H9 (cell line): ENCODE results near the gene DBX2. TPM values are rescaled to one million over a fixed set of nuclear protein-coding genes. Genes with fewer than 3 reads are reported as not detected.

Source experiments
- DNase-seq: peaks from one replicate; pipeline ENCODE4 v3.0.0-alpha.2; 2017
- H2AFZ ChIP-seq: one replicate; pipeline ENCODE4 v1.6.1; 2013; ENCODE audit warnings: mild to moderate bottlenecking, low read length, control low read depth, moderate library complexity
- H2AK5ac ChIP-seq: 2 replicates; pipeline ENCODE4 v1.6.1; 2013; ENCODE audit warnings: low read length, control low read depth, mixed read lengths; ENCODE audit not compliant: insufficient read length
- H2BK120ac ChIP-seq: one replicate; pipeline ENCODE4 v1.6.1; 2013; ENCODE audit warnings: low read depth, mild to moderate bottlenecking, low read length, control low read depth, inconsistent platforms; ENCODE audit not compliant: poor library complexity, severe bottlenecking
- H2BK12ac ChIP-seq: 2 replicates; pipeline ENCODE4 v1.6.1; 2013; ENCODE audit warnings: low read length, control low read depth, mixed read lengths, low read depth; ENCODE audit not compliant: insufficient read length
- H2BK15ac ChIP-seq: 2 replicates; pipeline ENCODE4 v1.6.1; 2013; ENCODE audit warnings: low read depth, low read length, control low read depth
- H2BK20ac ChIP-seq: one replicate; pipeline ENCODE4 v1.6.1; 2013; ENCODE audit warnings: low read depth, mild to moderate bottlenecking, low read length, control low read depth, inconsistent platforms; ENCODE audit not compliant: poor library complexity, severe bottlenecking
- H2BK5ac ChIP-seq: 2 replicates; pipeline ENCODE4 v1.6.1; 2013; ENCODE audit warnings: low read length, control low read depth, mixed read lengths; ENCODE audit not compliant: insufficient read length
- H3K14ac ChIP-seq: 2 replicates; pipeline ENCODE4 v1.6.1; 2013; ENCODE audit warnings: low read length, control low read depth; ENCODE audit not compliant: insufficient read depth
- H3K18ac ChIP-seq: 2 replicates; pipeline ENCODE4 v1.6.1; 2013; ENCODE audit warnings: low read depth, mild to moderate bottlenecking, mixed read lengths, low read length, control low read depth; ENCODE audit not compliant: insufficient read length
- H3K23ac ChIP-seq: 2 replicates; pipeline ENCODE4 v1.6.1; 2013; ENCODE audit warnings: low read length, control low read depth, mixed read lengths, low read depth; ENCODE audit not compliant: insufficient read length
- H3K23me2 ChIP-seq: 2 replicates; pipeline ENCODE4 v1.6.1; 2013; ENCODE audit warnings: low read depth, mild to moderate bottlenecking, mixed read lengths, low read length, control low read depth; ENCODE audit not compliant: insufficient read length, poor library complexity, severe bottlenecking
- H3K27ac ChIP-seq: 2 replicates; pipeline ENCODE4 v1.5.1; 2013; ENCODE audit warnings: low read length, control low read depth, mixed read lengths, low read depth; ENCODE audit not compliant: insufficient read length
- H3K27me3 ChIP-seq: 2 replicates; pipeline ENCODE4 v1.6.1; 2013; ENCODE audit warnings: low read length, control low read depth, inconsistent platforms; ENCODE audit not compliant: insufficient read depth
- H3K4ac ChIP-seq: 2 replicates; pipeline ENCODE4 v1.6.1; 2013; ENCODE audit warnings: low read depth, mild to moderate bottlenecking, control low read depth, inconsistent platforms, low read length, moderate library complexity
- H3K4me1 ChIP-seq: 2 replicates; pipeline ENCODE4 v1.6.1; 2013; ENCODE audit warnings: low read length, control low read depth, inconsistent platforms; ENCODE audit not compliant: insufficient read depth
- H3K4me2 ChIP-seq: 2 replicates; pipeline ENCODE4 v1.6.1; 2013; ENCODE audit warnings: low read length, control low read depth, mixed read lengths; ENCODE audit not compliant: insufficient read length, insufficient read depth
- H3K56ac ChIP-seq: 2 replicates; pipeline ENCODE4 v1.6.1; 2013; ENCODE audit warnings: low read depth, mild to moderate bottlenecking, mixed read lengths, low read length, control low read depth; ENCODE audit not compliant: insufficient read length
- H3K79me1 ChIP-seq: 2 replicates; pipeline ENCODE4 v1.6.1; 2013; ENCODE audit warnings: low read depth, mild to moderate bottlenecking, moderate library complexity, low read length, control low read depth, inconsistent platforms; ENCODE audit not compliant: insufficient read depth, poor library complexity, severe bottlenecking
- H3K79me2 ChIP-seq: 2 replicates; pipeline ENCODE4 v1.6.1; 2013; ENCODE audit warnings: low read length, control low read depth, inconsistent platforms; ENCODE audit not compliant: insufficient read depth
- H3K9ac ChIP-seq: 2 replicates; pipeline ENCODE4 v1.6.1; 2013; ENCODE audit warnings: low read length, control low read depth, mixed read lengths; ENCODE audit not compliant: insufficient read length; ENCODE audit errors: extremely low read depth
- H3K9me3 ChIP-seq: one replicate; pipeline ENCODE4 v1.6.1; 2013; ENCODE audit warnings: low read depth, low read length, inconsistent platforms; ENCODE audit not compliant: control insufficient read depth
- H3T11ph ChIP-seq: one replicate; pipeline ENCODE4 v1.6.1; 2013; ENCODE audit warnings: mild to moderate bottlenecking, low read length, control low read depth, inconsistent platforms
- H4K20me1 ChIP-seq: one replicate; pipeline ENCODE4 v1.6.1; 2013; ENCODE audit not compliant: control insufficient read depth, insufficient read length, insufficient read depth
- H4K5ac ChIP-seq: 2 replicates; pipeline ENCODE4 v1.6.1; 2013; ENCODE audit warnings: low read depth, mild to moderate bottlenecking, mixed read lengths, low read length, control low read depth; ENCODE audit not compliant: insufficient read length
- H4K8ac ChIP-seq: replicated peaks from 2 replicates; pipeline ENCODE4 v1.6.1; 2013; ENCODE audit warnings: low read length, control low read depth, mixed read lengths, low read depth; ENCODE audit not compliant: insufficient read length
- H4K91ac ChIP-seq: 2 replicates; pipeline ENCODE4 v1.6.1; 2013; ENCODE audit warnings: low read depth, mild to moderate bottlenecking, moderate library complexity, mixed read lengths, low read length, control low read depth; ENCODE audit not compliant: insufficient read length
- H3K27ac Mint-ChIP-seq, 3 experiments: 2 replicates in 2 of 3; 3 replicates in 1 of 3; pipeline ENCODE4 v1.8.0; 2020 to 2021; ENCODE audit warnings: mixed read lengths in 3 of 3, mild to moderate bottlenecking in 1 of 3, moderate library complexity in 1 of 3
- H3K27me3 Mint-ChIP-seq: 2 replicates; pipeline ENCODE4 v1.8.0; 2021; ENCODE audit warnings: low read depth, mild to moderate bottlenecking, moderate library complexity, mixed read lengths
- H3K36me3 Mint-ChIP-seq, 3 experiments: 2 replicates in 2 of 3; 3 replicates in 1 of 3; pipeline ENCODE4 v1.8.0; 2020 to 2021; ENCODE audit warnings: low read depth in 3 of 3, mixed read lengths in 3 of 3; ENCODE audit not compliant: insufficient read depth in 1 of 3
- H3K4me1 Mint-ChIP-seq, 2 experiments: 2 replicates each; pipeline ENCODE4 v1.8.0; 2020; ENCODE audit warnings: mixed read lengths in 2 of 2
- H3K4me3 Mint-ChIP-seq, 2 experiments: 2 replicates in 1 of 2; 3 replicates in 1 of 2; pipeline ENCODE4 v1.8.0; 2020 to 2021; ENCODE audit warnings: mild to moderate bottlenecking in 2 of 2, mixed read lengths in 2 of 2, moderate library complexity in 1 of 2
- H3K9me3 Mint-ChIP-seq, 2 experiments: 2 replicates in 1 of 2; 3 replicates in 1 of 2; pipeline ENCODE4 v1.8.0; 2020; ENCODE audit warnings: mild to moderate bottlenecking in 2 of 2, mixed read lengths in 2 of 2, moderate library complexity in 1 of 2
- WGBS: extraction: QIAGEN DNeasy Blood & Tissue Kit; methylation state at CpG from one replicate; pipeline ENCODE4 v1.1.7; 2013; ENCODE audit warnings: missing lambda C conversion rate, low lambda C conversion rate, mixed read lengths; ENCODE audit not compliant: insufficient read length; ENCODE audit errors: extremely low coverage; 5-methylcytosine and 5-hydroxymethylcytosine counted together
- total RNA-seq: library from RNA; stranded (reverse); gene quantifications from 2 replicates; pipeline ENCODE4 v1.2.1, GENCODE V29; 2021
- TF ChIP-seq, protein P1 (sequence below): fragments of 200-600 bp; sonication (generic); conservative IDR thresholded peaks from 3 replicates; pipeline ENCODE4 v1.8.0; 2021; ENCODE audit warnings: antibody characterized with exemption, mild to moderate bottlenecking

DBX2 gene
- total RNA-seq, 1 experiment from 2014 or later = not detected

DNA sequence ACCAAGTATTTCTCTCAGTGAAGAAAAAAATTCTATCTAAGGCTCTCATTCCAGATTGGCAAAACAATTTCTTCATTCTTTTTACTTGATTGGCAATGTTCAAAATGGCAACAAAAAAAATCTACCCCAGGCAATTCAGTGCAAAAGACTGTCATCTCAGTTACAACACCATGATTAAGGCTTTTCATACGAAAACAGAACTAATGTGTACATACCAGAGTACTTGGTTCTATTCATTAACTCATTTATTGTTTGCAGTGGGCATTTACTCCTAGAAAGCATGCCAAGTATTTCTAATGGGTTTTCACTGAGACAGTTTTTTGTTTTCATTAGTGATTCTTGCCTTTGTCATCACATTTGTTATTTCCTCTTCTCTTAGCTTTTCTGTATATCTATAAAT lies 33.0 kb downstream of the DBX2 start:
- Histone ChIP-seq H3T11ph (no peak overlapping the region), H3K27ac (no peak overlapping the region), H3K23ac (no peak overlapping the region), H3K4ac (no peak overlapping the region), H4K8ac (no peak overlapping the region), H3K27me3 (no peaks in the 10 kb centered on the region), H2BK120ac (no peak overlapping the region), H3K79me2 (no peaks in the 10 kb centered on the region), H3K56ac (no peak overlapping the region), H2AFZ (no peak overlapping the region), H4K20me1 (no peaks in the 10 kb centered on the region), H2BK5ac (no peak overlapping the region), H2BK15ac (no peak overlapping the region), H3K23me2 (no peaks in the 10 kb centered on the region), H4K5ac (no peak overlapping the region), H2BK12ac (no peak overlapping the region), H3K9ac (no peak overlapping the region), H2BK20ac (no peak overlapping the region), H3K9me3 (no peaks in the 10 kb centered on the region), H3K4me1 (no peaks in the 10 kb centered on the region), H3K79me1 (no peaks in the 10 kb centered on the region), H4K91ac (no peak overlapping the region), H3K18ac (no peak overlapping the region), H3K4me2 (no peak overlapping the region), H2AK5ac (no peak overlapping the region), H3K14ac (no peak overlapping the region)
- Mint-ChIP-seq H3K4me1 (no peaks in the 10 kb centered on the region), H3K27ac (no peak overlapping the region), H3K4me3 (no peak overlapping the region), H3K27me3 (no peaks in the 10 kb centered on the region), H3K9me3 (peaks cover 12 to 16% of the 10 kb centered on the region in 2 experiments), H3K36me3 (peaks cover 0 to 11% (median 2%) of the 10 kb centered on the region in 3 experiments; a peak in 3 of 7 replicates)
- DNase-seq = no peak
- TF ChIP-seq, protein P1, sequence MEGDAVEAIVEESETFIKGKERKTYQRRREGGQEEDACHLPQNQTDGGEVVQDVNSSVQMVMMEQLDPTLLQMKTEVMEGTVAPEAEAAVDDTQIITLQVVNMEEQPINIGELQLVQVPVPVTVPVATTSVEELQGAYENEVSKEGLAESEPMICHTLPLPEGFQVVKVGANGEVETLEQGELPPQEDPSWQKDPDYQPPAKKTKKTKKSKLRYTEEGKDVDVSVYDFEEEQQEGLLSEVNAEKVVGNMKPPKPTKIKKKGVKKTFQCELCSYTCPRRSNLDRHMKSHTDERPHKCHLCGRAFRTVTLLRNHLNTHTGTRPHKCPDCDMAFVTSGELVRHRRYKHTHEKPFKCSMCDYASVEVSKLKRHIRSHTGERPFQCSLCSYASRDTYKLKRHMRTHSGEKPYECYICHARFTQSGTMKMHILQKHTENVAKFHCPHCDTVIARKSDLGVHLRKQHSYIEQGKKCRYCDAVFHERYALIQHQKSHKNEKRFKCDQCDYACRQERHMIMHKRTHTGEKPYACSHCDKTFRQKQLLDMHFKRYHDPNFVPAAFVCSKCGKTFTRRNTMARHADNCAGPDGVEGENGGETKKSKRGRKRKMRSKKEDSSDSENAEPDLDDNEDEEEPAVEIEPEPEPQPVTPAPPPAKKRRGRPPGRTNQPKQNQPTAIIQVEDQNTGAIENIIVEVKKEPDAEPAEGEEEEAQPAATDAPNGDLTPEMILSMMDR = no peak
- WGBS = no CpG with 5 or more reads among the region's 1 CpG
